Upper lobe of left lung (tissue), 4 donors: ENCODE measurements around the gene DNASE1L2.

ENCODE experiments used
- POLR2A ChIP-seq, 4 donors: fragments of 450-650 bp; IDR thresholded peaks; one replicate each; pipeline ENCODE4 v1.5.1; 2016 to 2017; ENCODE audit warnings: antibody characterized with exemption in 4 of 4, mild to moderate bottlenecking in 2 of 4
- TF ChIP-seq, protein P1 (sequence below), 6 experiments: fragments of 450-650 bp in 4 of 6; fragments of 200-600 bp in 2 of 6; sonication (generic) in 2 of 6; IDR thresholded peaks; one replicate each; pipeline ENCODE4 v1.5.1; 2016 to 2019; ENCODE audit warnings: antibody characterized with exemption in 6 of 6

- TF ChIP-seq, protein P1, sequence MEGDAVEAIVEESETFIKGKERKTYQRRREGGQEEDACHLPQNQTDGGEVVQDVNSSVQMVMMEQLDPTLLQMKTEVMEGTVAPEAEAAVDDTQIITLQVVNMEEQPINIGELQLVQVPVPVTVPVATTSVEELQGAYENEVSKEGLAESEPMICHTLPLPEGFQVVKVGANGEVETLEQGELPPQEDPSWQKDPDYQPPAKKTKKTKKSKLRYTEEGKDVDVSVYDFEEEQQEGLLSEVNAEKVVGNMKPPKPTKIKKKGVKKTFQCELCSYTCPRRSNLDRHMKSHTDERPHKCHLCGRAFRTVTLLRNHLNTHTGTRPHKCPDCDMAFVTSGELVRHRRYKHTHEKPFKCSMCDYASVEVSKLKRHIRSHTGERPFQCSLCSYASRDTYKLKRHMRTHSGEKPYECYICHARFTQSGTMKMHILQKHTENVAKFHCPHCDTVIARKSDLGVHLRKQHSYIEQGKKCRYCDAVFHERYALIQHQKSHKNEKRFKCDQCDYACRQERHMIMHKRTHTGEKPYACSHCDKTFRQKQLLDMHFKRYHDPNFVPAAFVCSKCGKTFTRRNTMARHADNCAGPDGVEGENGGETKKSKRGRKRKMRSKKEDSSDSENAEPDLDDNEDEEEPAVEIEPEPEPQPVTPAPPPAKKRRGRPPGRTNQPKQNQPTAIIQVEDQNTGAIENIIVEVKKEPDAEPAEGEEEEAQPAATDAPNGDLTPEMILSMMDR (IDR thresholded peaks at IDR 0.05): no peak
- no peak for TF ChIP-seq POLR2A (IDR thresholded peaks at IDR 0.05)
These were observed 6.4 kb downstream of the DNASE1L2 start for GRCh38 chr16:2242598-2242997.
